WERI-Rb-1 (cell line): ENCODE results near the gene FLOT1.
A peak's percentile ranks its signal among the peaks of the same experiment; 100 is the strongest.

Experiments
- DNase-seq: peaks from one replicate; pipeline ENCODE4 v3.0.0-alpha.2; 2020
- H3K27ac ChIP-seq: fragments of 250-450 bp; sonication (Bioruptor Pico); 2 replicates; pipeline ENCODE4 v1.5.1; 2020; ENCODE audit warnings: mild to moderate bottlenecking, moderate library complexity
- H3K27me3 ChIP-seq: fragments of 250-450 bp; sonication (Bioruptor Pico); 2 replicates; pipeline ENCODE4 v1.5.1; 2021; ENCODE audit warnings: mild to moderate bottlenecking, low read depth, moderate library complexity; ENCODE audit not compliant: insufficient read depth, severe bottlenecking
- H3K36me3 ChIP-seq: fragments of 250-450 bp; sonication (Bioruptor Pico); 2 replicates; pipeline ENCODE4 v1.5.1; 2020; ENCODE audit warnings: mild to moderate bottlenecking, moderate library complexity
- H3K4me3 ChIP-seq: 2 replicates; pipeline ENCODE4 v1.5.1; 2011; ENCODE audit warnings: low read depth, mild to moderate bottlenecking, control low read depth, low read length
- H3K9me3 ChIP-seq: fragments of 250-450 bp; sonication (Bioruptor Pico); 2 replicates; pipeline ENCODE4 v1.5.1; 2021; ENCODE audit warnings: mild to moderate bottlenecking, moderate library complexity; ENCODE audit not compliant: severe bottlenecking
- TF ChIP-seq, protein P1 (sequence below): IDR thresholded peaks from 2 replicates; pipeline ENCODE4 v1.5.1; 2011; ENCODE audit warnings: low read depth, mild to moderate bottlenecking, control low read depth, inconsistent platforms, low read length

Gene FLOT1

DNA sequence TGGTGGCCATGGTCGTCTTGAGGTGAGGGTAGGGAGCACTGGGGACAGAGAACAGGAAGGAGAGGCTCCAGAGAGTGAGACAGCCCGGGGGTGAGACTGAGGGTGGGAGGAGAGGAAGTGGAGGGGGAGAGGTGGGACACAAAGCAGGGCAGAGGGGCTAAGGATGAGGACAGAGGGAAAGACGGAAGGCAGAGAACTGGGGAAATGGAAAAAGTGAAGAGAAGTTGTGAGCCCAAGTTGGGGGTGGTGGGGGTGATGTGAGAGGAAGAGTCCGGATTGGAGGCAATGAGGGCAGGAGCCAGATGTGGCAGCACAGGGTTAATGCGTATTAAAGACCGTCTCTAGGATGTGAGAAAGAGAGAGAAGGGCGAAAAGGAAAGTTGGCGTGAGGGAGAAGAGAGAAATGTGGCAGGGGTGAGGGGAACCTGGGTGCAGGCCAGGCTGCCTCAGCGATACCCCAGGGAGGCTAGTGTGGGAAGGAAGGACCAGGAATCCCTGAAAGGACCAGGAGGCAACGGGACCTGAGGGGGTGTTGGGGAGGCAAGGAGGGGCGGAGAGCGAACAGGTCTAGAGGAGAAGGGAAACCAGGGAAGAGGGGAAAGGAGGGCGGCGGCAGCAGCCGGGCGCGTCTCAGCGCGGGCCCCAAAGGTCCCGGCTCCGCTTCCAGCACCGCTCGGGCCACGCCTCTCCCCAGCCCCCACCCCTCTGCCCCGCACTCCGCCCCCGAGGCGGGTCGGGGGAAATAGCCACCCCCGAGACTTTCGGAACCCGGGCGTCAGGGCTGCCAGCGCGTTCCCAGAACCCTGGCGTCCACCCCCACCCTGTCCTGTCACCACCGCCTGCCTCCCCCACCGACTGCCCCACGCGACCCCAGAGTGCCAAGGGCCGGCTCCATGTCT is 56.2 kb downstream of the FLOT1 start, which contains the start of gene PPP1R18:
PPP1R18 (minus strand) TSS at position 637 of the 899 bp plus-strand sequence; CDS start at position 10, 627 bp downstream.
- Histone ChIP-seq H3K27me3 (no peaks in the 10 kb centered on the region), H3K9me3 (no peaks in the 10 kb centered on the region), H3K36me3 (peaks cover 57% of the 10 kb centered on the region), H3K4me3 (peak within 1 kb of the TSS; percentile 77), H3K27ac (peak within 1 kb of the TSS; percentile 98)
- DNase-seq = peak; percentile 83
- TF ChIP-seq, protein P1, sequence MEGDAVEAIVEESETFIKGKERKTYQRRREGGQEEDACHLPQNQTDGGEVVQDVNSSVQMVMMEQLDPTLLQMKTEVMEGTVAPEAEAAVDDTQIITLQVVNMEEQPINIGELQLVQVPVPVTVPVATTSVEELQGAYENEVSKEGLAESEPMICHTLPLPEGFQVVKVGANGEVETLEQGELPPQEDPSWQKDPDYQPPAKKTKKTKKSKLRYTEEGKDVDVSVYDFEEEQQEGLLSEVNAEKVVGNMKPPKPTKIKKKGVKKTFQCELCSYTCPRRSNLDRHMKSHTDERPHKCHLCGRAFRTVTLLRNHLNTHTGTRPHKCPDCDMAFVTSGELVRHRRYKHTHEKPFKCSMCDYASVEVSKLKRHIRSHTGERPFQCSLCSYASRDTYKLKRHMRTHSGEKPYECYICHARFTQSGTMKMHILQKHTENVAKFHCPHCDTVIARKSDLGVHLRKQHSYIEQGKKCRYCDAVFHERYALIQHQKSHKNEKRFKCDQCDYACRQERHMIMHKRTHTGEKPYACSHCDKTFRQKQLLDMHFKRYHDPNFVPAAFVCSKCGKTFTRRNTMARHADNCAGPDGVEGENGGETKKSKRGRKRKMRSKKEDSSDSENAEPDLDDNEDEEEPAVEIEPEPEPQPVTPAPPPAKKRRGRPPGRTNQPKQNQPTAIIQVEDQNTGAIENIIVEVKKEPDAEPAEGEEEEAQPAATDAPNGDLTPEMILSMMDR = no peak

- Histone ChIP-seq H3K9me3 (no peaks in the 10 kb centered on the region), H3K36me3 (peaks cover 64% of the 10 kb centered on the region), H3K4me3 (peak overlapping the region; percentile 77), H3K27me3 (no peaks in the 10 kb centered on the region), H3K27ac (peak overlapping the region; percentile 98)
- no peak for DNase-seq
- TF ChIP-seq, protein P1 = peak; percentile 36
These were observed 57.1 kb downstream of the FLOT1 start for GRCh38 chr6:30685157-30686008.

DNA sequence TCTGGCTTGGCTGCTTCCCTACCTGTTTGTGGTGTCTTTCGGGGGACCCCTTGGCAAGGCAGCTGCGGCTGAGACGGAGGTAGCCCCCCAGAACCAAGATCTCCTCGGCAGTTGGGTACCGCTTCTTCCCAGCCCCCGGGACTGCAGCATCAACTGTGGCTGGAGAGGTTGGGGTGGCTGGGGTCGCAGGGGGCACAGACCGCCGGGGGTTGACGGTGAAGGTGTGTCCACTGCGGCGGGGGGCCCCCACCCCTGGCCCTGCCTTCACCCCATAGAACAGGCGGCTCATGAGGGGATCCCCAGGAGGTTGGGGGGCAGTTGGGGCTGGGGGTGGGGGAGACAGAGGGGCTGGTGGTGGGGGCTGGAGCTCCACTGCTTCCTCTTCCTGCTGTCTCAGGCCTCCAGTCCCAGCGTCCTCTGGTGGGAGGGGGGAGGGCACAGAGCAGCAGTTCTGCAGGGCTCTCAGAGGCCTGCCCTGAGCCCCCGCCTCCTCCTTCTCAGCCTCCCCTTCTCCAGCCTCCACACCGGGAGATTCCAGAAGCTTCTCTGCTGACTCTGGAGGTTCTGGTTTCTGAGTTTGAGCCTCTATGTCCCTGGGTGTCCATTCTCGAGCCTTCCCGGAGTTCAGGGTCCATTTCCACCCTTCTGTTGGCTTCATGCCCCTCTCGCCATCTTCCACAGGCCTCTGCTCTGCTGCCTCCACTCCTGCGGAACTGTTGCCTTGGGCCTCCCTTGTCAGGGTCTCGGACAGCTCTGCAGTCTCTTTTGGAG is 57.9 kb downstream of the FLOT1 start:
- H3K27me3 ChIP-seq = no peaks in the 10 kb centered on the region
- H3K36me3 ChIP-seq = peaks cover 69% of the 10 kb centered on the region
- peak overlapping the region; percentile 98 for H3K27ac ChIP-seq
- peak overlapping the region; percentile 8; the same call in 1 of the 2 replicates for H3K4me3 ChIP-seq
- H3K9me3 ChIP-seq = no peaks in the 10 kb centered on the region
- TF ChIP-seq, protein P1 = no peak
- no peak for DNase-seq

- no peak for DNase-seq
- Histone ChIP-seq H3K4me3 (peak overlapping the region; percentile 8), H3K27me3 (no peaks in the 10 kb centered on the region), H3K9me3 (no peaks in the 10 kb centered on the region), H3K27ac (peak overlapping the region; percentile 90), H3K36me3 (peaks cover 71% of the 10 kb centered on the region)
- TF ChIP-seq, protein P1 = no peak
These were observed 58.5 kb downstream of the FLOT1 start for GRCh38 chr6:30683980-30684338.

DNA sequence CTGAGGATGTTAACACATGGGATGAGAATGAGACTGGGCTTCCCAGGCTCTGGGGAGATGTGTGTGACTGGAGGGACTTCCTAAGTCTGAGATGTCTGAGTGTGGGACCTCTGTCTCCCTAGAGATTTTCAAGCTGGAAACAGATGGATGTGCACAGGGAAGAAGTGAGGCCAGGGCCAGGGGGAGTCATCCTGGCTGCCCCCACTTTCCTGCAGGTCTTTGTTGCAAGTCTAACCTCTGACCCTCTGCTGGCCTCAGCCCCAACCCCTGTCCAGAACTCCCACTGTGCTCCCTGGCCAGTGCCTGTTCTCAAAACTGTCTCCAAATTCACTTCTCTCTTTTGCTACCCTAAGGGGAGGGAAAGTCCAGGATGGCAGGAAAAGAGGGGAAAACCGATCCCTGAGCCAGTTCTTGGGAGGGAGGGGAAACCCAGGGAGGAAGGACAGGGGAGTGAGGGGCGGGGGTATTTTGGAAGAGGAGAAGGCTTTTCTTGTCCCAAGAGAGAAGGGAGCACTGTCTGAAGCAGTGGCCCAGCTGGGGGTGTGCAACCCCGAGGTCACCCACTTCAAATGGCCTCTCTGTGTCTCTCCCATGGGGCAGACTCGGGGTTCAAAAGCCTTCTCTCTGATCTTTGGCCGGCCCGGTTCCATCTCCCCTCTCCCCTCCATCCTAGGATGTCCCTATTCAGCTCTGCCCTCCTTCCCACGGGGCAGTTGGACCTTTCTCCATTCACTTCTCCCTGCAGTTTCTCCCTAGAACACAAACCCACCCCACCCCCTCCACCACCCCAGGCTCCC is 59.1 kb downstream of the FLOT1 start:
- H3K4me3 ChIP-seq = peak overlapping the region; percentile 29
- H3K27ac ChIP-seq = peak overlapping the region; percentile 90
- H3K9me3 ChIP-seq = no peaks in the 10 kb centered on the region
- TF ChIP-seq, protein P1 = no peak
- peaks cover 71% of the 10 kb centered on the region for H3K36me3 ChIP-seq
- DNase-seq = no peak
- H3K27me3 ChIP-seq = no peaks in the 10 kb centered on the region
